ENCODE measurements around the gene CARD18. TPM values are rescaled to one million over a fixed set of nuclear protein-coding genes. Genes with fewer than 3 reads are reported as not detected.
A peak's percentile ranks its signal among the peaks of the same experiment; 100 is the strongest.

CARD18 gene
- total and polyA plus RNA-seq, 2 donors from 2014 or later, result not detected

GRCh38 chr11:105137286-105137685 is 2.3 kb downstream of the CARD18 start:
- H3K4me1 ChIP-seq (ENCODE audit: control insufficient read depth in 2 of 3, insufficient read depth in 2 of 3, low read depth in 1 of 3, low read length in 3 of 3), result no peaks in the 10 kb centered on the region
- no peaks in the 10 kb centered on the region for H3K36me3 ChIP-seq (ENCODE audit: control insufficient read depth in 2 of 3, insufficient read depth in 3 of 3, low read length in 3 of 3)
- no peak overlapping the region for H3K27ac ChIP-seq (ENCODE audit: low read depth in 2 of 2, low read length in 2 of 2)
- H3K27me3 ChIP-seq (ENCODE audit: control insufficient read depth, insufficient read depth, low read length), result no peaks in the 10 kb centered on the region
- H3K9ac ChIP-seq (ENCODE audit: low read length in 3 of 3), result no peak overlapping the region
- H3K4me3 ChIP-seq (ENCODE audit: low read length in 3 of 3), result no peak overlapping the region
- no peak for FAIRE-seq
- no peaks in the 10 kb centered on the region for H3K9me3 ChIP-seq (ENCODE audit: control insufficient read depth in 2 of 3, insufficient read depth in 1 of 3, low read length in 3 of 3)
- intact Hi-C loops (cut with DNase I), result no loop called here
- DNase-seq, result no peak
- no peak for TF ChIP-seq CTCF (IDR thresholded peaks at IDR 0.05; ENCODE audit: borderline replicate concordance, extremely low read depth, insufficient read depth)

- Histone ChIP-seq H3K4me3 (ENCODE audit: low read length in 3 of 3) (no peak overlapping the region), H3K36me3 (ENCODE audit: control insufficient read depth in 2 of 3, insufficient read depth in 3 of 3, low read length in 3 of 3) (no peaks in the 10 kb centered on the region), H3K9ac (ENCODE audit: low read length in 3 of 3) (no peak overlapping the region), H3K27ac (ENCODE audit: low read depth in 2 of 2, low read length in 2 of 2) (no peak overlapping the region), H3K9me3 (ENCODE audit: control insufficient read depth in 2 of 3, insufficient read depth in 1 of 3, low read length in 3 of 3) (no peaks in the 10 kb centered on the region), H3K27me3 (ENCODE audit: control insufficient read depth, insufficient read depth, low read length) (no peaks in the 10 kb centered on the region), H3K4me1 (ENCODE audit: control insufficient read depth in 2 of 3, insufficient read depth in 2 of 3, low read depth in 1 of 3, low read length in 3 of 3) (no peaks in the 10 kb centered on the region)
- intact Hi-C loops (cut with DNase I), result no loop called here
- DNase-seq (peak in 2 of 5 donors; percentile 18 to 28), FAIRE-seq (no peak)
- TF ChIP-seq CTCF (IDR thresholded peaks at IDR 0.05; ENCODE audit: borderline replicate concordance, extremely low read depth, insufficient read depth), result no peak
Observed at GRCh38 chr11:105135883-105136282, 3.7 kb downstream of the CARD18 start.

GRCh38 chr11:105132716-105133511 is 6.7 kb downstream of the CARD18 start:
- FAIRE-seq (no peak), DNase-seq (no peak)
- Histone ChIP-seq H3K9me3 (ENCODE audit: control insufficient read depth in 2 of 3, insufficient read depth in 1 of 3, low read length in 3 of 3) (no peaks in the 10 kb centered on the region), H3K9ac (ENCODE audit: low read length in 3 of 3) (no peak overlapping the region), H3K27me3 (ENCODE audit: control insufficient read depth, insufficient read depth, low read length) (no peaks in the 10 kb centered on the region), H3K4me1 (ENCODE audit: control insufficient read depth in 2 of 3, insufficient read depth in 2 of 3, low read depth in 1 of 3, low read length in 3 of 3) (no peaks in the 10 kb centered on the region), H3K27ac (ENCODE audit: low read depth in 2 of 2, low read length in 2 of 2) (no peak overlapping the region), H3K4me3 (ENCODE audit: low read length in 3 of 3) (no peak overlapping the region), H3K36me3 (ENCODE audit: control insufficient read depth in 2 of 3, insufficient read depth in 3 of 3, low read length in 3 of 3) (no peaks in the 10 kb centered on the region)
- intact Hi-C loops (cut with DNase I), result no loop called here
- TF ChIP-seq CTCF (IDR thresholded peaks at IDR 0.05; ENCODE audit: borderline replicate concordance, extremely low read depth, insufficient read depth), result no peak

All from kidney (tissue), 14 donors.